HCT116 (cell line): ENCODE measurements around the gene TEK. TPM values are rescaled to one million over a fixed set of nuclear protein-coding genes. Genes with fewer than 3 reads are reported as not detected.
A peak's percentile ranks its signal among the peaks of the same experiment; 100 is the strongest.

Experiments used
- ATAC-seq: fragments of 200-7000 bp; cut with Tn5 transposase; 2 replicates; pipeline ENCODE4 v1.9.1; 2020; ENCODE audit warnings: mild to moderate bottlenecking, moderate library complexity
- BruUV-seq: library from RNA; stranded (reverse); fragments of 400-500 nt; replicated peaks from 2 replicates; lab custom pipeline; 2021; lab: Mats Ljungman, UMichigan
- CTCF ChIA-PET: fragments of 300-600 bp; sonication (Branson Sonifier 250); formaldehyde crosslinking; loops from one replicate; lab custom pipeline; 2021; ENCODE audit warnings: antibody characterized with exemption; lab: Charles Lee
- POLR2A ChIA-PET: fragments of 300-600, 350-600 bp; sonication (Branson Sonifier 250); formaldehyde crosslinking; loops from one replicate; lab custom pipeline; 2021; ENCODE audit warnings: antibody characterized with exemption; lab: Charles Lee
- RAD21 ChIA-PET, 2 experiments: fragments of 300-600 bp; sonication (Branson Sonifier 250); formaldehyde crosslinking; loops; one replicate each; lab custom pipeline; 2023; ENCODE audit warnings: low total read pairs in 2 of 2; ENCODE audit not compliant: uncharacterized antibody in 2 of 2, unreplicated experiment in 2 of 2, low non-redundant PET in 1 of 2; lab: Charles Lee
- DNase-seq: peaks from one replicate; pipeline ENCODE4 v3.0.0-alpha.2; 2010; ENCODE audit warnings: low read depth, low spot score
- H2AFZ ChIP-seq: fragments of 200-600 bp; shearing (Covaris generic), sonication (generic); 2 replicates; pipeline ENCODE4 v1.6.1; 2017; ENCODE audit warnings: low read depth, mixed run types, mixed read lengths, antibody characterized with exemption, low read length; ENCODE audit not compliant: poor library complexity, severe bottlenecking
- H3K27ac ChIP-seq: 2 replicates; pipeline ENCODE4 v1.5.1; 2012; ENCODE audit warnings: low read depth, low read length
- H3K27me3 ChIP-seq: fragments of 200-600 bp; sonication (generic); 2 replicates; pipeline ENCODE4 v1.6.1; 2016; ENCODE audit warnings: mixed run types, low read length, mixed read lengths; ENCODE audit not compliant: insufficient read depth
- H3K36me3 ChIP-seq, 2 experiments: fragments of 200-500 bp in 1 of 2; fragments of 200-600 bp in 1 of 2; sonication (Bioruptor generic) in 1 of 2; sonication (generic) in 1 of 2; 2 replicates each; pipeline versions ENCODE4 v1.5.1 to v1.6.1; 2014 to 2016; ENCODE audit warnings: low read length in 2 of 2, inconsistent platforms in 1 of 2, mixed read lengths in 1 of 2, mixed run types in 1 of 2; ENCODE audit not compliant: insufficient read depth in 2 of 2, control insufficient read depth in 1 of 2
- H3K4me1 ChIP-seq, 2 experiments: fragments of 200-600 bp in 1 of 2; sonication (generic) in 1 of 2; 2 replicates each; pipeline versions ENCODE4 v1.5.1 to v1.6.1; 2012 to 2017; ENCODE audit warnings: low read length in 2 of 2, inconsistent platforms in 1 of 2, mild to moderate bottlenecking in 1 of 2, mixed read lengths in 1 of 2, mixed run types in 1 of 2, moderate library complexity in 1 of 2; ENCODE audit not compliant: insufficient read depth in 2 of 2, control insufficient read depth in 1 of 2
- H3K4me2 ChIP-seq: fragments of 200-600 bp; sonication (generic); 2 replicates; pipeline ENCODE4 v1.6.1; 2017; ENCODE audit warnings: mixed run types, low read length, mixed read lengths
- H3K4me3 ChIP-seq, 2 experiments: fragments of 200-600 bp in 1 of 2; sonication (generic) in 1 of 2; replicated peaks in 1 of 2; 2 replicates each; pipeline ENCODE4 v1.5.1; 2011 to 2016; ENCODE audit warnings: low read length in 2 of 2, control low read depth in 1 of 2, low read depth in 1 of 2, mild to moderate bottlenecking in 1 of 2, mixed read lengths in 1 of 2, mixed run types in 1 of 2
- H3K79me2 ChIP-seq: fragments of 200-600 bp; sonication (generic); 2 replicates; pipeline ENCODE4 v1.6.1; 2017; ENCODE audit warnings: mild to moderate bottlenecking, mixed run types, low read length, moderate library complexity, mixed read lengths; ENCODE audit not compliant: insufficient read depth
- H3K9ac ChIP-seq: fragments of 200-600 bp; sonication (generic); 2 replicates; pipeline ENCODE4 v1.6.1; 2016; ENCODE audit warnings: low read length, mixed read lengths
- H3K9me2 ChIP-seq: fragments of 200-600 bp; sonication (generic), shearing (Covaris generic); 2 replicates; pipeline ENCODE4 v1.6.1; 2017; ENCODE audit warnings: mixed run types, mild to moderate bottlenecking, moderate library complexity; ENCODE audit not compliant: insufficient read depth
- H3K9me3 ChIP-seq, 2 experiments: fragments of 200-500 bp in 1 of 2; fragments of 200-600 bp in 1 of 2; sonication (Bioruptor generic) in 1 of 2; sonication (generic) in 1 of 2; 2 replicates each; pipeline ENCODE4 v1.6.1; 2014 to 2017; ENCODE audit warnings: low read length in 2 of 2, mixed read lengths in 2 of 2, inconsistent platforms in 1 of 2, low read depth in 1 of 2, mild to moderate bottlenecking in 1 of 2, mixed run types in 1 of 2, moderate library complexity in 1 of 2; ENCODE audit not compliant: control insufficient read depth in 1 of 2, insufficient read depth in 1 of 2
- H4K20me1 ChIP-seq: fragments of 200-600 bp; sonication (generic), shearing (Covaris generic); 2 replicates; pipeline ENCODE4 v1.6.1; 2017; ENCODE audit warnings: mixed run types, mild to moderate bottlenecking, moderate library complexity; ENCODE audit not compliant: insufficient read depth
- ATF3 ChIP-seq: IDR thresholded peaks from 2 replicates; pipeline ENCODE4 v1.6.1; 2012
- EGR1 ChIP-seq: IDR thresholded peaks from 2 replicates; pipeline ENCODE4 v1.6.1; 2012; ENCODE audit warnings: low read depth
- MAX ChIP-seq: IDR thresholded peaks from 2 replicates; pipeline ENCODE4 v1.6.1; 2012
- POLR2A ChIP-seq: IDR thresholded peaks from 2 replicates; pipeline ENCODE4 v1.7.0; 2011; ENCODE audit warnings: borderline replicate concordance; ENCODE audit not compliant: insufficient read depth, insufficient read length; ENCODE audit errors: extremely low read depth
- RAD21 ChIP-seq: IDR thresholded peaks from 2 replicates; pipeline ENCODE4 v1.6.1; 2012; ENCODE audit warnings: low read depth, mild to moderate bottlenecking
- YY1 ChIP-seq: IDR thresholded peaks from 2 replicates; pipeline ENCODE4 v1.6.1; 2011; ENCODE audit warnings: low read length, low read depth, moderate library complexity, mild to moderate bottlenecking; ENCODE audit not compliant: insufficient replicate concordance; ENCODE audit errors: extremely low read depth
- ZBTB33 ChIP-seq: IDR thresholded peaks from 2 replicates; pipeline ENCODE4 v1.6.1; 2011; ENCODE audit warnings: mild to moderate bottlenecking, low read length, moderate library complexity; ENCODE audit not compliant: insufficient replicate concordance; ENCODE audit errors: extremely low read depth
- intact Hi-C: fragments of 100-400 bp; cut with micrococcal nuclease; formaldehyde crosslinking; loops from 2 replicates; pipeline ENCODE4 v1.10.0; 2022
- total RNA-seq: library from RNA; stranded (reverse); gene quantifications from one replicate; pipeline ENCODE4 v1.2.1, GENCODE V29; 2021; ENCODE audit not compliant: unreplicated experiment

The TEK gene
- total RNA-seq, 1 experiment from 2014 or later = 0.15 TPM

GRCh38 chr9:27196383-27196782 is 87.4 kb downstream of the TEK start:
- H3K36me3 ChIP-seq = no peaks in the 10 kb centered on the region
- CTCF ChIA-PET = no interaction called here
- no peak for TF ChIP-seq YY1
- no peak for TF ChIP-seq EGR1
- no peak for TF ChIP-seq ATF3
- TF ChIP-seq ZBTB33 = no peak
- no peak for TF ChIP-seq POLR2A
- TF ChIP-seq, all 23 proteins: peak for 0
- no peaks in the 10 kb centered on the region for H3K27me3 ChIP-seq
- ChIA-PET POLR2A (no interaction called here), RAD21 (no interaction called here)
- no peak overlapping the region for H3K9ac ChIP-seq
- H3K79me2 ChIP-seq = no peaks in the 10 kb centered on the region
- intact Hi-C loops = no loop called here
- no peak overlapping the region for H2AFZ ChIP-seq
- H4K20me1 ChIP-seq = no peaks in the 10 kb centered on the region
- DNase-seq (no peak), ATAC-seq (no peak)
- BruUV-seq = no TSS peak
- no peaks in the 10 kb centered on the region for H3K9me3 ChIP-seq
- no peaks in the 10 kb centered on the region for H3K9me2 ChIP-seq
- no peak overlapping the region for H3K27ac ChIP-seq
- no peak overlapping the region for H3K4me2 ChIP-seq
- H3K4me1 ChIP-seq = peaks cover 14 to 16% of the 10 kb centered on the region in 2 experiments
- H3K4me3 ChIP-seq = no peak overlapping the region

GRCh38 chr9:27198190-27198589 is 89.2 kb downstream of the TEK start:
- no peaks in the 10 kb centered on the region for H3K9me3 ChIP-seq
- no peaks in the 10 kb centered on the region for H3K36me3 ChIP-seq
- no peak overlapping the region for H3K9ac ChIP-seq
- H2AFZ ChIP-seq = no peak overlapping the region
- no peak overlapping the region for H3K4me3 ChIP-seq
- no peaks in the 10 kb centered on the region for H3K9me2 ChIP-seq
- ChIA-PET POLR2A (no interaction called here), RAD21 (no interaction called here), CTCF (no interaction called here)
- no peaks in the 10 kb centered on the region for H3K79me2 ChIP-seq
- no peak for ATAC-seq
- TF ChIP-seq MAX (no peak), RAD21 (peak; percentile 48)
- H4K20me1 ChIP-seq = no peaks in the 10 kb centered on the region
- intact Hi-C loops = loop anchor here (1.0 kb wide), 1 partner anchor 163 kb away; no protein-coding TSS in a partner anchor
- H3K4me1 ChIP-seq = peaks cover 14 to 16% of the 10 kb centered on the region in 2 experiments
- H3K27ac ChIP-seq = no peak overlapping the region
- H3K4me2 ChIP-seq = no peak overlapping the region
- DNase-seq = peak; percentile 13
- no TSS peak for BruUV-seq
- H3K27me3 ChIP-seq = no peaks in the 10 kb centered on the region
